Measurements from ENCODE around the gene ADD1. TPM values are rescaled to one million over a fixed set of nuclear protein-coding genes. Genes with fewer than 3 reads are reported as not detected.

Gene ADD1
- total and polyA plus RNA-seq, 2 of the 13 experiments (the other 11 are each of a cell fraction or from before 2014, with no cell fraction given): 73.9 to 122 TPM

DNA sequence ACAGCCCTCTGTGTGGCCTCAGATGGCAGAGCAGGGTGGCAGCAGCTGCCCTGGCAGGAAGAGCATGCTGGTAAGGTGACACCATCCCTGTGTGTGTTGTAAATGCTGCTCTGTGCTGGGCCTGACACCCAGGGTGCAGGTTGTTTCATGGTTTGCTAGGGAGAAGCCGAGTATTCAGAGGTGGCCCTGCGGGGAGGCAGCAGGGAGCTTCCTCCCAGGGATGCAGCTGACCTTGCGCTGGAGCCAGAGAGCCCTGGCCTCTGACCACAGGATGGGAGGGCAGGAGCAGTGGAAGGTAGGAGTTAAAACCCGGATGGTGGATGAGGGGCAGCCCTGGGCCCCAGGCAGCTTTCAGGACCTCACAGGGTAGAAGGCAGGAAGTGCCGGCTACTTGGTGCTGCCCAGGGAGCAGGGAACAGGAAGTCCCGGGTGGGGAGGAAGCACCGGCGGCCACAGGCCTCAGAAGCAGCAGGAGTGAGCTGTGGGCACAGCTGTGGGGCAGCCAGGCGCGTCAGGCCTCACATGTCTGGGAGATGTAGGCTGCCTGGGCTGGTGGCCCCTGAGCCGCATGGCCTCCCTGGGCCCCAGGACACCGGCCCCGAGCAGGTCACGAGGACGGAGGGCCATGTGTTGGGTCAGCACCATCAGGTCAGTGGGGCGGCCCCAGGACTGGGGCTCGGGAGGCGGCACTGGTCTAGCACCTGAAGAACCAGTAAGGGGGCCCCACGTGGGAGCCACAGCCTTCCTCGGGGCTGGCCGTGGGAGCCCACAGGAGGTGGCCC is 31.6 kb upstream of the ADD1 start (continued):
- TF ChIP-seq, protein P1, sequence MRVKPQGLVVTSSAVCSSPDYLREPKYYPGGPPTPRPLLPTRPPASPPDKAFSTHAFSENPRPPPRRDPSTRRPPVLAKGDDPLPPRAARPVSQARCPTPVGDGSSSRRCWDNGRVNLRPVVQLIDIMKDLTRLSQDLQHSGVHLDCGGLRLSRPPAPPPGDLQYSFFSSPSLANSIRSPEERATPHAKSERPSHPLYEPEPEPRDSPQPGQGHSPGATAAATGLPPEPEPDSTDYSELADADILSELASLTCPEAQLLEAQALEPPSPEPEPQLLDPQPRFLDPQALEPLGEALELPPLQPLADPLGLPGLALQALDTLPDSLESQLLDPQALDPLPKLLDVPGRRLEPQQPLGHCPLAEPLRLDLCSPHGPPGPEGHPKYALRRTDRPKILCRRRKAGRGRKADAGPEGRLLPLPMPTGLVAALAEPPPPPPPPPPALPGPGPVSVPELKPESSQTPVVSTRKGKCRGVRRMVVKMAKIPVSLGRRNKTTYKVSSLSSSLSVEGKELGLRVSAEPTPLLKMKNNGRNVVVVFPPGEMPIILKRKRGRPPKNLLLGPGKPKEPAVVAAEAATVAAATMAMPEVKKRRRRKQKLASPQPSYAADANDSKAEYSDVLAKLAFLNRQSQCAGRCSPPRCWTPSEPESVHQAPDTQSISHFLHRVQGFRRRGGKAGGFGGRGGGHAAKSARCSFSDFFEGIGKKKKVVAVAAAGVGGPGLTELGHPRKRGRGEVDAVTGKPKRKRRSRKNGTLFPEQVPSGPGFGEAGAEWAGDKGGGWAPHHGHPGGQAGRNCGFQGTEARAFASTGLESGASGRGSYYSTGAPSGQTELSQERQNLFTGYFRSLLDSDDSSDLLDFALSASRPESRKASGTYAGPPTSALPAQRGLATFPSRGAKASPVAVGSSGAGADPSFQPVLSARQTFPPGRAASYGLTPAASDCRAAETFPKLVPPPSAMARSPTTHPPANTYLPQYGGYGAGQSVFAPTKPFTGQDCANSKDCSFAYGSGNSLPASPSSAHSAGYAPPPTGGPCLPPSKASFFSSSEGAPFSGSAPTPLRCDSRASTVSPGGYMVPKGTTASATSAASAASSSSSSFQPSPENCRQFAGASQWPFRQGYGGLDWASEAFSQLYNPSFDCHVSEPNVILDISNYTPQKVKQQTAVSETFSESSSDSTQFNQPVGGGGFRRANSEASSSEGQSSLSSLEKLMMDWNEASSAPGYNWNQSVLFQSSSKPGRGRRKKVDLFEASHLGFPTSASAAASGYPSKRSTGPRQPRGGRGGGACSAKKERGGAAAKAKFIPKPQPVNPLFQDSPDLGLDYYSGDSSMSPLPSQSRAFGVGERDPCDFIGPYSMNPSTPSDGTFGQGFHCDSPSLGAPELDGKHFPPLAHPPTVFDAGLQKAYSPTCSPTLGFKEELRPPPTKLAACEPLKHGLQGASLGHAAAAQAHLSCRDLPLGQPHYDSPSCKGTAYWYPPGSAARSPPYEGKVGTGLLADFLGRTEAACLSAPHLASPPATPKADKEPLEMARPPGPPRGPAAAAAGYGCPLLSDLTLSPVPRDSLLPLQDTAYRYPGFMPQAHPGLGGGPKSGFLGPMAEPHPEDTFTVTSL (CRISPR knock-in tag; IDR thresholded peaks at IDR 0.05; ENCODE audit: borderline replicate concordance): no peak
- TF ChIP-seq, protein P2, sequence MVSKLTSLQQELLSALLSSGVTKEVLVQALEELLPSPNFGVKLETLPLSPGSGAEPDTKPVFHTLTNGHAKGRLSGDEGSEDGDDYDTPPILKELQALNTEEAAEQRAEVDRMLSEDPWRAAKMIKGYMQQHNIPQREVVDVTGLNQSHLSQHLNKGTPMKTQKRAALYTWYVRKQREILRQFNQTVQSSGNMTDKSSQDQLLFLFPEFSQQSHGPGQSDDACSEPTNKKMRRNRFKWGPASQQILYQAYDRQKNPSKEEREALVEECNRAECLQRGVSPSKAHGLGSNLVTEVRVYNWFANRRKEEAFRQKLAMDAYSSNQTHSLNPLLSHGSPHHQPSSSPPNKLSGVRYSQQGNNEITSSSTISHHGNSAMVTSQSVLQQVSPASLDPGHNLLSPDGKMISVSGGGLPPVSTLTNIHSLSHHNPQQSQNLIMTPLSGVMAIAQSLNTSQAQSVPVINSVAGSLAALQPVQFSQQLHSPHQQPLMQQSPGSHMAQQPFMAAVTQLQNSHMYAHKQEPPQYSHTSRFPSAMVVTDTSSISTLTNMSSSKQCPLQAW (CRISPR knock-in tag; IDR thresholded peaks at IDR 0.05): no peak
- TF ChIP-seq ZNF782 (CRISPR knock-in tag; IDR thresholded peaks at IDR 0.05; ENCODE audit: borderline replicate concordance) (no peak), MYC (CRISPR knock-in tag; IDR thresholded peaks at IDR 0.05; ENCODE audit: borderline replicate concordance) (0 out of 2 replicates have a peak, but pooled peaks have one; percentile 25), NCOA1 (CRISPR knock-in tag; IDR thresholded peaks at IDR 0.05) (no peak), NFYC (CRISPR knock-in tag; IDR thresholded peaks at IDR 0.05) (no peak), MED1 (CRISPR knock-in tag; IDR thresholded peaks at IDR 0.05) (0 out of 2 replicates have a peak, but pooled peaks have one; percentile 12), PAF1 (CRISPR knock-in tag; IDR thresholded peaks at IDR 0.05) (no peak), SP5 (CRISPR knock-in tag; IDR thresholded peaks at IDR 0.05; ENCODE audit: borderline replicate concordance, low read depth) (no peak), ZKSCAN8 (CRISPR knock-in tag; IDR thresholded peaks at IDR 0.05; ENCODE audit: borderline replicate concordance) (no peak), POLR2A (IDR thresholded peaks at IDR 0.05; ENCODE audit: insufficient read depth in 1 of 2, low read depth in 2 of 2, low read length in 2 of 2) (no peak), HOXA3 (CRISPR knock-in tag; IDR thresholded peaks at IDR 0.05) (peak; percentile 40; the same call in 1 of the 2 replicates), SP4 (CRISPR knock-in tag; IDR thresholded peaks at IDR 0.05) (no peak), ATRX (CRISPR knock-in tag; IDR thresholded peaks at IDR 0.05; ENCODE audit: borderline replicate concordance) (no peak), ETV5 (CRISPR knock-in tag; IDR thresholded peaks at IDR 0.05; ENCODE audit: borderline replicate concordance) (peak; percentile 57; the same call in 1 of the 2 replicates), ZKSCAN1 (IDR thresholded peaks at IDR 0.05; ENCODE audit: low read length) (no peak), MEIS1 (CRISPR knock-in tag; IDR thresholded peaks at IDR 0.05; ENCODE audit: borderline replicate concordance) (no peak), MTA1 (CRISPR knock-in tag; IDR thresholded peaks at IDR 0.05; ENCODE audit: borderline replicate concordance) (no peak)
- TF ChIP-seq, protein P3, sequence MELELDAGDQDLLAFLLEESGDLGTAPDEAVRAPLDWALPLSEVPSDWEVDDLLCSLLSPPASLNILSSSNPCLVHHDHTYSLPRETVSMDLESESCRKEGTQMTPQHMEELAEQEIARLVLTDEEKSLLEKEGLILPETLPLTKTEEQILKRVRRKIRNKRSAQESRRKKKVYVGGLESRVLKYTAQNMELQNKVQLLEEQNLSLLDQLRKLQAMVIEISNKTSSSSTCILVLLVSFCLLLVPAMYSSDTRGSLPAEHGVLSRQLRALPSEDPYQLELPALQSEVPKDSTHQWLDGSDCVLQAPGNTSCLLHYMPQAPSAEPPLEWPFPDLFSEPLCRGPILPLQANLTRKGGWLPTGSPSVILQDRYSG (CRISPR knock-in tag; IDR thresholded peaks at IDR 0.05): no peak
- TF ChIP-seq, protein P4, sequence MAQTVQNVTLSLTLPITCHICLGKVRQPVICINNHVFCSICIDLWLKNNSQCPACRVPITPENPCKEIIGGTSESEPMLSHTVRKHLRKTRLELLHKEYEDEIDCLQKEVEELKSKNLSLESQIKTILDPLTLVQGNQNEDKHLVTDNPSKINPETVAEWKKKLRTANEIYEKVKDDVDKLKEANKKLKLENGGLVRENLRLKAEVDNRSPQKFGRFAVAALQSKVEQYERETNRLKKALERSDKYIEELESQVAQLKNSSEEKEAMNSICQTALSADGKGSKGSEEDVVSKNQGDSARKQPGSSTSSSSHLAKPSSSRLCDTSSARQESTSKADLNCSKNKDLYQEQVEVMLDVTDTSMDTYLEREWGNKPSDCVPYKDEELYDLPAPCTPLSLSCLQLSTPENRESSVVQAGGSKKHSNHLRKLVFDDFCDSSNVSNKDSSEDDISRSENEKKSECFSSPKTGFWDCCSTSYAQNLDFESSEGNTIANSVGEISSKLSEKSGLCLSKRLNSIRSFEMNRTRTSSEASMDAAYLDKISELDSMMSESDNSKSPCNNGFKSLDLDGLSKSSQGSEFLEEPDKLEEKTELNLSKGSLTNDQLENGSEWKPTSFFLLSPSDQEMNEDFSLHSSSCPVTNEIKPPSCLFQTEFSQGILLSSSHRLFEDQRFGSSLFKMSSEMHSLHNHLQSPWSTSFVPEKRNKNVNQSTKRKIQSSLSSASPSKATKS (CRISPR knock-in tag; IDR thresholded peaks at IDR 0.05): no peak
